H1 (cell line): ENCODE results near the gene EXOC1. TPM values are rescaled to one million over a fixed set of nuclear protein-coding genes. Genes with fewer than 3 reads are reported as not detected.

Experiments used
- BCL11A ChIP-seq, 2 experiments: IDR thresholded peaks; one replicate each; pipeline ENCODE4 v1.6.1; 2011; ENCODE audit warnings: low read depth in 2 of 2, low read length in 2 of 2, mild to moderate bottlenecking in 2 of 2
- BRCA1 ChIP-seq: IDR thresholded peaks from 2 replicates; pipeline ENCODE4 v1.6.1; 2012; ENCODE audit warnings: low read depth, low read length, improper control_type of control experiment
- SP1 ChIP-seq: IDR thresholded peaks from 2 replicates; pipeline ENCODE4 v1.6.1; 2011; ENCODE audit warnings: low read depth, low read length
- SUZ12 ChIP-seq: fragments of 200-600 bp; sonication (generic); IDR thresholded peaks from 2 replicates; pipeline ENCODE4 v1.6.1; 2012; ENCODE audit warnings: mild to moderate bottlenecking, inconsistent platforms, low read length, moderate library complexity, mixed read lengths
- TBP ChIP-seq: IDR thresholded peaks from 2 replicates; pipeline ENCODE4 v1.6.1; 2011; ENCODE audit warnings: low read depth, low read length, improper control_type of control experiment
- polyA plus RNA-seq, 7 experiments: library from polyadenylated mRNA; depleted of rRNA in 3 of 7; stranded (reverse) in 5 of 7; unstranded in 2 of 7; fragments of >200 nt in 5 of 7; fragments of 200-250 nt in 2 of 7; gene quantifications; 1 replicate in 5 of 7; 2 replicates in 1 of 7; 4 replicates in 1 of 7; pipeline versions ENCODE4 v1.2.1 to v1.2.3, GENCODE V29; 2011 to 2013; ENCODE audit warnings: missing spikeins in 2 of 7, mixed read lengths in 2 of 7
- total RNA-seq: library from RNA; stranded (reverse); fragmentation: NEBNext Ultra II Directional; extraction: Animal tissue kit (Norgen Biotek cat#: 25700); gene quantifications from 2 replicates; pipeline ENCODE4 v1.2.1, GENCODE V29; 2021

The EXOC1 gene
- total and polyA plus RNA-seq, 2 of the 8 experiments (the other 6 are each of a cell fraction or from before 2014, with no cell fraction given): 5.9 to 19.6 TPM

DNA sequence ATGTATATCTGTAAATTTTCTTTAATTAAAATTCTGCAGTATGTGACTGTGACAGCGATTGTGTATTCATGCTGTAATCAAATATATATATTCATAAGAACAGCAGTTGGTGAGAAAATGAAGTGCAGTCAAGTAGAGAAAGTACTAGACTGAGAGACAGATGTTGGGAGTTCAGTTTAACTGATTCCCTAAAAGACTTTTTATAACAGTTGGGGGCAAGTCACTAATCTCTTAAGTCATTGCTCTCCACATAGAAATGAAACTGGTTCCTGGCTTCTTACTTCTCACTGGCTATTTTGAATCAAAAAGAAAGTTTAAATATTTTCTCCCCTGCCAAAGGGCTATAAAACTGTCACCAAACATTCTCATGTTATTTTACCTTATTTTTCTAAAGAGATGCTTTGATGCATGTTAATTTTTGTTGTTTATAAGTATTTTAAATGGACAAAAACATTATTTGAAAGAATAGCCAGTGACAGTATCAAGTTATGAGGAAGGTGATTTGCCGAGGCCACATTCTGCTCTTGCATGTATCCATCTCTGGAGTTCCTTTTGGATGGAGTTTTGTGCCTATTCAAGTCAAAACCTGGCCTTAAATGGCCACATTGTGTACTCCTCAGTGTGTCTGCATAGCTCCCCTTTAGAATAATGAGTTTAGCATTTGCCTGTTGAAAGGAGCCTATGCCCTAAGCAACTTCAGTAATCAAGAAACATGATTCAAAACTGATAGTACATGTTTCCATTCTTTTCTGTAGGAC is 30.8 kb downstream of the EXOC1 start (continued):
- no peak for TF ChIP-seq SUZ12
- no peak for TF ChIP-seq SP1
- TF ChIP-seq BRCA1: no peak
- no peak for TF ChIP-seq TBP
- no peak for TF ChIP-seq BCL11A (IDR thresholded peaks at IDR 0.05; ENCODE audit: low read depth in 2 of 2, low read length in 2 of 2)
